Panc1 (cell line): ENCODE data around the gene TSPAN5.

Experiments
- REST ChIP-seq, 2 experiments: IDR thresholded peaks; 2 replicates each; pipeline ENCODE4 v1.6.1; 2011 to 2012; ENCODE audit warnings: low read depth in 2 of 2, control low read depth in 1 of 2, low read length in 1 of 2, mild to moderate bottlenecking in 1 of 2, moderate library complexity in 1 of 2; ENCODE audit not compliant: insufficient read depth in 1 of 2
- TF ChIP-seq, protein P1 (sequence below): fragments of 450-650 bp; IDR thresholded peaks from 2 replicates; pipeline ENCODE4 v1.5.1; 2017; ENCODE audit warnings: mild to moderate bottlenecking

DNA sequence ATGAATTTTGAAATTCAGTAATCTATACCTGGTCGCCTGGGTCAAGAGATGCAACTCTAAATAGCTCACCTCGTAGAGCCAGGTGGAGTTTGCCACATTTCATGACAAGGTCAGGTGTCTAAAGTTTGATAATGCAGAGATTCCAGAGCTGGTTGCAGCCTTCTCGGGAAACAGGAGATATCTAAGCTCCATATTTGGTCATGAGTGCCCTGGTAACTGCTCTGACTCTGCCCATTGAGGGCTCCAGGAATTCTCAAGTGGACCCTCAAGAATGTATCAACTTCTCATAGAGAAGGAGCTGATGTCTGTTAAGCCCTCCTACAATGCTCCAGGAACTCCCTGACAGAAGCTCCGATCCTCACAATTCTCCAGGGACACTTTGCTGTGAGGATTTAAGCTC lies 33.2 kb upstream of the TSPAN5 start:
- TF ChIP-seq, protein P1, sequence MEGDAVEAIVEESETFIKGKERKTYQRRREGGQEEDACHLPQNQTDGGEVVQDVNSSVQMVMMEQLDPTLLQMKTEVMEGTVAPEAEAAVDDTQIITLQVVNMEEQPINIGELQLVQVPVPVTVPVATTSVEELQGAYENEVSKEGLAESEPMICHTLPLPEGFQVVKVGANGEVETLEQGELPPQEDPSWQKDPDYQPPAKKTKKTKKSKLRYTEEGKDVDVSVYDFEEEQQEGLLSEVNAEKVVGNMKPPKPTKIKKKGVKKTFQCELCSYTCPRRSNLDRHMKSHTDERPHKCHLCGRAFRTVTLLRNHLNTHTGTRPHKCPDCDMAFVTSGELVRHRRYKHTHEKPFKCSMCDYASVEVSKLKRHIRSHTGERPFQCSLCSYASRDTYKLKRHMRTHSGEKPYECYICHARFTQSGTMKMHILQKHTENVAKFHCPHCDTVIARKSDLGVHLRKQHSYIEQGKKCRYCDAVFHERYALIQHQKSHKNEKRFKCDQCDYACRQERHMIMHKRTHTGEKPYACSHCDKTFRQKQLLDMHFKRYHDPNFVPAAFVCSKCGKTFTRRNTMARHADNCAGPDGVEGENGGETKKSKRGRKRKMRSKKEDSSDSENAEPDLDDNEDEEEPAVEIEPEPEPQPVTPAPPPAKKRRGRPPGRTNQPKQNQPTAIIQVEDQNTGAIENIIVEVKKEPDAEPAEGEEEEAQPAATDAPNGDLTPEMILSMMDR: no peak
- TF ChIP-seq REST (IDR thresholded peaks at IDR 0.05; ENCODE audit: insufficient read depth in 1 of 2, low read depth in 2 of 2, low read length in 1 of 2): no peak
